ENCODE results near the gene RIC8A.

Gene RIC8A

GRCh38 chr11:198236-198806 is 9.2 kb upstream of the RIC8A start:
- Histone ChIP-seq H3K36me3 (ENCODE audit: insufficient read depth, low read depth, low read length) (no peaks in the 10 kb centered on the region), H3K4me3 (ENCODE audit: low read length) (no peak overlapping the region), H3K27ac (ENCODE audit: low read length) (no peak overlapping the region), H3K9me3 (ENCODE audit: insufficient read depth, low read depth, low read length) (no peaks in the 10 kb centered on the region), H3K4me1 (ENCODE audit: insufficient read depth, low read length) (no peaks in the 10 kb centered on the region), H3K9ac (ENCODE audit: low read depth, low read length) (no peak overlapping the region), H3K27me3 (ENCODE audit: insufficient read depth, low read length) (no peaks in the 10 kb centered on the region)

DNA sequence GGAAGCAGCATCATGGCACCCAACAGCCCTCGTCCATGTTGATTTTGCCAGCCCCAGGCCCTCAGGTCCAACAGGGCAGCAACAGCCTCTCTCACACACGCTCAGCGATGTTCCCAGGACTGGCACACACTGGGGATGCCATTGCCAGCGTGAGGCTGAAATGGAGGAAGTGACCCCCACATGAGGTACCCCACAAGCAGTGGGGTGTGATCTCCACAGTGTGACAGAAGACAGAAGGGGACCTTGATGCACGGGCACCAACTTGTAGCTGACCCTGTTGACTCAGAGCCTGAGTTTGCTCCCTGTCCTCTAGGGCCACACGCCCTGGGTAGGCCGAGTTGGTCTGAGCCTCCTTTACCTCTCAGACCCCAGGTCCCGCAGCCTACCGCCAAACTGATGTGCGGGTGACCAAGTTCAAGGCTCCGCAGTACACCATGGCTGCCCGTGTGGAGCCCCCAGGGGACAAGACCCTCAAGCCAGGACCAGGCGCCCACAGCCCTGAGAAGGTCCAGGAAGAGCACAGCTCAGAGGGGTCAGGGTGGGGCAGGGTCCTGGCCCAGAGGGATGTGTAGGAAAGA is 8.4 kb upstream of the RIC8A start:
- Histone ChIP-seq H3K4me3 (ENCODE audit: low read length) (no peak overlapping the region), H3K9me3 (ENCODE audit: insufficient read depth, low read depth, low read length) (no peaks in the 10 kb centered on the region), H3K9ac (ENCODE audit: low read depth, low read length) (no peak overlapping the region), H3K27ac (ENCODE audit: low read length) (no peak overlapping the region), H3K36me3 (ENCODE audit: insufficient read depth, low read depth, low read length) (no peaks in the 10 kb centered on the region), H3K4me1 (ENCODE audit: insufficient read depth, low read length) (no peaks in the 10 kb centered on the region), H3K27me3 (ENCODE audit: insufficient read depth, low read length) (no peaks in the 10 kb centered on the region)

DNA sequence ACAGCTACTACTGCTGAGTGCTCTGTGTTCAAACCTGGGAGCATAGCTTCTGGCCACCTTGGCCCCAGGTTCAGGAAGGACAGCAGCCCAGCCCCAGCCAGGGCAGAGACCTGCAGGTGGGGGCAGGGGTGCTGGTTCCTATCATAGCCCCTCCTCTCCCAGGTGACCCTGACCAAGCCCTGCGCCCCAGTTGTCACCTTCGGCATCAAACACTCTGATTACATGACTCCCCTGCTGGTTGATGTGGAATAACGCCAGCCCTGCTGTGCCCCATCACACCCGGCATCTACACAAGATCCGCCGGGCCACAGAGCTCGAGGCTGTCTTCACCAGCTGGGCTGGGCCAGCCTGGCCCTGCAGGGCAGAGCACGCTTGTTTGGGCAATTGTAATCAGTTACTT is 7.7 kb upstream of the RIC8A start:
- H3K27ac ChIP-seq (ENCODE audit: low read length), result no peak overlapping the region
- H3K9me3 ChIP-seq (ENCODE audit: insufficient read depth, low read depth, low read length), result no peaks in the 10 kb centered on the region
- H3K27me3 ChIP-seq (ENCODE audit: insufficient read depth, low read length), result no peaks in the 10 kb centered on the region
- H3K36me3 ChIP-seq (ENCODE audit: insufficient read depth, low read depth, low read length), result peaks cover 4% of the 10 kb centered on the region; the same call in 1 of the 2 replicates
- H3K9ac ChIP-seq (ENCODE audit: low read depth, low read length), result no peak overlapping the region
- no peaks in the 10 kb centered on the region for H3K4me1 ChIP-seq (ENCODE audit: insufficient read depth, low read length)
- H3K4me3 ChIP-seq (ENCODE audit: low read length), result no peak overlapping the region

GRCh38 chr11:200224-201003 is 7.1 kb upstream of the RIC8A start:
- no peak overlapping the region for H3K4me3 ChIP-seq (ENCODE audit: low read length)
- H3K4me1 ChIP-seq (ENCODE audit: insufficient read depth, low read length), result no peaks in the 10 kb centered on the region
- no peak overlapping the region for H3K27ac ChIP-seq (ENCODE audit: low read length)
- no peak overlapping the region for H3K9ac ChIP-seq (ENCODE audit: low read depth, low read length)
- peaks cover 8% of the 10 kb centered on the region for H3K36me3 ChIP-seq (ENCODE audit: insufficient read depth, low read depth, low read length)
- H3K9me3 ChIP-seq (ENCODE audit: insufficient read depth, low read depth, low read length), result no peaks in the 10 kb centered on the region
- H3K27me3 ChIP-seq (ENCODE audit: insufficient read depth, low read length), result no peaks in the 10 kb centered on the region

GRCh38 chr11:201966-202365 is 5.5 kb upstream of the RIC8A start:
- H3K27me3 ChIP-seq (ENCODE audit: insufficient read depth, low read length), result no peaks in the 10 kb centered on the region
- H3K4me3 ChIP-seq (ENCODE audit: low read length), result no peak overlapping the region
- no peak overlapping the region for H3K27ac ChIP-seq (ENCODE audit: low read length)
- no peaks in the 10 kb centered on the region for H3K9me3 ChIP-seq (ENCODE audit: insufficient read depth, low read depth, low read length)
- peaks cover 10% of the 10 kb centered on the region for H3K36me3 ChIP-seq (ENCODE audit: insufficient read depth, low read depth, low read length)
- H3K4me1 ChIP-seq (ENCODE audit: insufficient read depth, low read length), result peaks cover 3% of the 10 kb centered on the region; the same call in 1 of the 2 replicates
- no peak overlapping the region for H3K9ac ChIP-seq (ENCODE audit: low read depth, low read length)

DNA sequence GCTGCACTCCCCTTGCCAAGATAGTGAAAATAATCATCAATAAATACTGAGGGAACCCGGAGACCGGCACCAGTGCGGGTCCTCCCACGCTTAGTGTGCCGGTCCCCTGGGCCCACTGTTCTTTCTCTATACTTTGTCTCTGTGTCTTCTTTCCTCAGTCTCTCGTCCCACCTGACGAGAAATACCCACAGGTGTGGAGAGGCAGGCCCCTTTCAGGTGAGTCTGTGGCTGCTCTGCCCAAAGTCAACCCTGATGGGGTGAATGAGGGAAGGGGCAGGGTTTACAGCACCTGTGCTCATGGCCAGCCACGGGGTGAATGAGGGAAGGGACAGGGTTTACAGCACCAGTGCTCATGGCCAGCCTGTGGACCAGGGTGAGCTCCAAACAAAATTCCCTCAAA is 5.0 kb upstream of the RIC8A start:
- no peaks in the 10 kb centered on the region for H3K9me3 ChIP-seq (ENCODE audit: insufficient read depth, low read depth, low read length)
- no peaks in the 10 kb centered on the region for H3K27me3 ChIP-seq (ENCODE audit: insufficient read depth, low read length)
- H3K4me1 ChIP-seq (ENCODE audit: insufficient read depth, low read length), result peaks cover 3% of the 10 kb centered on the region; the same call in 1 of the 2 replicates
- H3K36me3 ChIP-seq (ENCODE audit: insufficient read depth, low read depth, low read length), result peaks cover 10% of the 10 kb centered on the region
- no peak overlapping the region for H3K27ac ChIP-seq (ENCODE audit: low read length)
- no peak overlapping the region for H3K4me3 ChIP-seq (ENCODE audit: low read length)
- H3K9ac ChIP-seq (ENCODE audit: low read depth, low read length), result no peak overlapping the region

- Histone ChIP-seq H3K4me3 (ENCODE audit: low read length) (no peak overlapping the region), H3K36me3 (ENCODE audit: insufficient read depth, low read depth, low read length) (peaks cover 10% of the 10 kb centered on the region), H3K27ac (ENCODE audit: low read length) (no peak overlapping the region), H3K9me3 (ENCODE audit: insufficient read depth, low read depth, low read length) (no peaks in the 10 kb centered on the region), H3K27me3 (ENCODE audit: insufficient read depth, low read length) (no peaks in the 10 kb centered on the region), H3K9ac (ENCODE audit: low read depth, low read length) (no peak overlapping the region), H3K4me1 (ENCODE audit: insufficient read depth, low read length) (peaks cover 3% of the 10 kb centered on the region; the same call in 1 of the 2 replicates)
Observed at GRCh38 chr11:203056-203944, 4.2 kb upstream of the RIC8A start.

DNA sequence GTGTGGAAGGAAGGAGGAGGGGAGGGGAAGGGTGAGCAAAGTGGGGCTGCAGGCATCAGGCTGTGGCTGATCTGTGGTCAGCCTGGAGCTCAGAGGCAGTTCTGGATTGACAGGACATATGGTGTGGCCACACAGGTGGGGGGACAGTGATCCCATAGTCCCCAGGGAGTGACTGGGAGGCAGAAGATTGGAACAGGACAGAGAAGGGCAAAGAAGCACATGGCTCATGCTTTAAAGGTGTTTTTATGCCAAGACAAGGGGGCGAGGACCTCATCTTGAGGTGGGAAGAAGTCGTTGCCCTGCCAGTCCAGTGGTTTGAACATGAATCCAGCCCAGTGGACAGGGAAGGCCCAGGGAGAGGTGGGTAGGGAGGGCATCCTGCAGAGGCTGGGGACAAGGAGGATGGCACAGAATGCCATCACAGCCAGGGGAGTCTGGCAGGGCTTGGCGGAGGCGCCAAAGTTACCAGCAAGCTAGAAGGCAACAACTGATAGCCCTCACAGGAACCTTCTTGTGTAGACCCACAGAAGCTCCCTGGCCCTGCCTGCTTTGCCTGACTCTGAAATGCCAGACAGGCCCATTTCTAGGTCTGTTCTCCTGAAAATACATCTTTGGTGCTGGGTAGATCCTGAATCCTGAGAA is 3.4 kb upstream of the RIC8A start:
- H3K27ac ChIP-seq (ENCODE audit: low read length), result no peak overlapping the region
- no peak overlapping the region; the same call in 1 of the 2 replicates for H3K9ac ChIP-seq (ENCODE audit: low read depth, low read length)
- H3K4me1 ChIP-seq (ENCODE audit: insufficient read depth, low read length), result peaks cover 3% of the 10 kb centered on the region; the same call in 1 of the 2 replicates
- H3K36me3 ChIP-seq (ENCODE audit: insufficient read depth, low read depth, low read length), result peaks cover 10% of the 10 kb centered on the region
- H3K4me3 ChIP-seq (ENCODE audit: low read length), result no peak overlapping the region
- no peaks in the 10 kb centered on the region for H3K9me3 ChIP-seq (ENCODE audit: insufficient read depth, low read depth, low read length)
- H3K27me3 ChIP-seq (ENCODE audit: insufficient read depth, low read length), result no peaks in the 10 kb centered on the region

DNA sequence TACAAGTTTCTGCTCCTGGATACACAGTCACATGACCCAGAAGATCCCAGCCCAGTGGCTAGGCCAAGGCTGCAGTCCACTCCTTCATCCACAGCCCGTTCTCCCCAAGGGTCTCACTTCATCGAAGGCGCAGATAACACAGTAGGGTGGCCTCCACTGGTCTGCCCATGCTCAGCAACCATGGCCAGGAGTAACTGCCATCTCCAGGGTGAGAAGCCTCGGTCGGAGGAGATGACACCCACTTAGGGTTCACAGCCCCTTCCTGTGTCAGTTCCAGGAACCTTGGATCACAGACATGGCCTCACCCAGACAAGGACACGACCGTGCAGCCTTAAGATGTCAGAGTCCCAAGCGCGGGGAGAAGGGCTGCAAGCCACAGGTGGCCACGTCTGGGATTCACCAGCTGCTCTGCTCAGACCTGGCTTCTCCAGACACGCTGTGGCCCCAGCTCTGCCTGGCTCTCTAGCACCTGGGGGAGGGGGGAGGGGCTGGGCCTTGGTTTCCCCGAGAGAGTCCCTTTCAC is 2.9 kb upstream of the RIC8A start:
- no peak overlapping the region for H3K4me3 ChIP-seq (ENCODE audit: low read length)
- H3K9ac ChIP-seq (ENCODE audit: low read depth, low read length), result no peak overlapping the region
- peaks cover 7% of the 10 kb centered on the region; the same call in 1 of the 2 replicates for H3K4me1 ChIP-seq (ENCODE audit: insufficient read depth, low read length)
- no peaks in the 10 kb centered on the region for H3K9me3 ChIP-seq (ENCODE audit: insufficient read depth, low read depth, low read length)
- H3K27ac ChIP-seq (ENCODE audit: low read length), result no peak overlapping the region
- peaks cover 12% of the 10 kb centered on the region for H3K36me3 ChIP-seq (ENCODE audit: insufficient read depth, low read depth, low read length)
- H3K27me3 ChIP-seq (ENCODE audit: insufficient read depth, low read length), result no peaks in the 10 kb centered on the region

- Histone ChIP-seq H3K36me3 (ENCODE audit: insufficient read depth, low read depth, low read length) (peaks cover 20% of the 10 kb centered on the region), H3K9ac (ENCODE audit: low read depth, low read length) (no peak overlapping the region), H3K27me3 (ENCODE audit: insufficient read depth, low read length) (no peaks in the 10 kb centered on the region), H3K4me3 (ENCODE audit: low read length) (no peak overlapping the region), H3K9me3 (ENCODE audit: insufficient read depth, low read depth, low read length) (no peaks in the 10 kb centered on the region), H3K27ac (ENCODE audit: low read length) (no peak overlapping the region), H3K4me1 (ENCODE audit: insufficient read depth, low read length) (peaks cover 10% of the 10 kb centered on the region)
Observed at GRCh38 chr11:205221-206001, 2.1 kb upstream of the RIC8A start.
